GM12865 (cell line): ENCODE measurements around the gene KRTAP1-1.

Experiments
- DNase-seq: peaks from one replicate; pipeline ENCODE4 v3.0.0; 2010; ENCODE audit warnings: low read depth
- H3K4me3 ChIP-seq: 2 replicates; pipeline ENCODE4 v1.5.1; 2011; ENCODE audit warnings: mild to moderate bottlenecking, low read depth, low read length, control low read depth
- CTCF ChIP-seq: IDR thresholded peaks from 2 replicates; pipeline ENCODE4 v1.5.1; 2011; ENCODE audit warnings: low read length, control low read depth, low read depth, inconsistent platforms; ENCODE audit not compliant: insufficient read depth; ENCODE audit errors: missing control alignments

Gene KRTAP1-1

GRCh38 chr17:41015454-41015853 lies 25.8 kb downstream of the KRTAP1-1 start:
- no peak for TF ChIP-seq CTCF
- no peak overlapping the region for H3K4me3 ChIP-seq
- no peak for DNase-seq

GRCh38 chr17:41013606-41014005 lies 27.6 kb downstream of the KRTAP1-1 start:
- TF ChIP-seq CTCF, result no peak
- no peak for DNase-seq
- H3K4me3 ChIP-seq, result no peak overlapping the region

GRCh38 chr17:41013181-41013580 lies 28.1 kb downstream of the KRTAP1-1 start:
- no peak overlapping the region for H3K4me3 ChIP-seq
- DNase-seq, result no peak
- TF ChIP-seq CTCF, result no peak

GRCh38 chr17:41012326-41013120 lies 28.7 kb downstream of the KRTAP1-1 start:
- DNase-seq, result no peak
- TF ChIP-seq CTCF, result no peak
- no peak overlapping the region for H3K4me3 ChIP-seq

- TF ChIP-seq CTCF, result no peak
- no peak overlapping the region for H3K4me3 ChIP-seq
- DNase-seq, result no peak
These were observed 30.8 kb downstream of the KRTAP1-1 start for GRCh38 chr17:41010441-41010840.

GRCh38 chr17:41009936-41010335 lies 31.3 kb downstream of the KRTAP1-1 start:
- no peak overlapping the region for H3K4me3 ChIP-seq
- no peak for TF ChIP-seq CTCF
- DNase-seq, result no peak

- DNase-seq, result no peak
- no peak for TF ChIP-seq CTCF
- no peak overlapping the region for H3K4me3 ChIP-seq
These were observed 31.9 kb downstream of the KRTAP1-1 start for GRCh38 chr17:41009301-41009760.
